Lung (tissue), 12 donors: Measurements from ENCODE around the gene CNTNAP2. TPM values are rescaled to one million over a fixed set of nuclear protein-coding genes. Genes with fewer than 3 reads are reported as not detected.

ENCODE experiments used
- ATAC-seq: fragments of 200-7000 bp; cut with Tn5 transposase; one replicate; pipeline ENCODE4 v1.9.1; 2020; ENCODE audit warnings: moderate number of reproducible peaks; ENCODE audit not compliant: insufficient read depth, low FRiP score
- DNase-seq, 3 donors: peaks; one replicate each; pipeline ENCODE4 v3.0.0-alpha.2; 2013 to 2017
- H3K27ac ChIP-seq, 2 donors: one replicate each; pipeline ENCODE4 v1.5.1; 2013; ENCODE audit warnings: mild to moderate bottlenecking in 2 of 2, moderate library complexity in 2 of 2, control low read depth in 1 of 2, inconsistent platforms in 1 of 2, low read depth in 1 of 2, low read length in 1 of 2
- H3K27me3 ChIP-seq, 3 donors: one replicate each; pipeline ENCODE4 v1.5.1; 2013; ENCODE audit warnings: low read length in 2 of 3; ENCODE audit not compliant: control insufficient read depth in 3 of 3, insufficient read depth in 3 of 3
- H3K36me3 ChIP-seq, 4 donors: one replicate each; pipeline ENCODE4 v1.5.1; 2013; ENCODE audit warnings: low read length in 4 of 4, mild to moderate bottlenecking in 1 of 4, moderate library complexity in 1 of 4; ENCODE audit not compliant: control insufficient read depth in 4 of 4, insufficient read depth in 4 of 4
- H3K4me1 ChIP-seq, 5 donors: one replicate each; pipeline ENCODE4 v1.5.1; 2013; ENCODE audit warnings: low read length in 5 of 5, mild to moderate bottlenecking in 2 of 5, moderate library complexity in 1 of 5; ENCODE audit not compliant: control insufficient read depth in 5 of 5, insufficient read depth in 5 of 5
- H3K4me3 ChIP-seq: one replicate; pipeline ENCODE4 v1.5.1; 2013; ENCODE audit warnings: mild to moderate bottlenecking, control low read depth, moderate library complexity
- H3K9ac ChIP-seq, 2 donors: one replicate each; pipeline ENCODE4 v1.5.1; 2013; ENCODE audit warnings: low read length in 2 of 2, control low read depth in 1 of 2; ENCODE audit not compliant: insufficient read depth in 1 of 2
- H3K9me3 ChIP-seq, 4 donors: one replicate each; pipeline ENCODE4 v1.5.1; 2013; ENCODE audit warnings: low read length in 3 of 4, mild to moderate bottlenecking in 1 of 4, moderate library complexity in 1 of 4; ENCODE audit not compliant: control insufficient read depth in 4 of 4, insufficient read depth in 3 of 4
- WGBS, 2 donors: extraction: QIAGEN DNeasy Blood & Tissue Kit; methylation state at CpG; one replicate each; pipeline ENCODE4 v1.1.7; 2013; 5-methylcytosine and 5-hydroxymethylcytosine counted together
- polyA plus RNA-seq, 2 donors: library from polyadenylated mRNA; stranded (reverse); fragments of 200-250 nt; gene quantifications; one replicate each; pipeline ENCODE4 v1.2.1, GENCODE V29; 2013
- total RNA-seq, 2 donors: library from RNA; depleted of rRNA in 1 of 2; stranded (reverse); fragments of >200 nt in 1 of 2; gene quantifications; one replicate each; pipeline ENCODE4 v1.2.1, GENCODE V29; 2014 to 2021
- TF ChIP-seq, protein P1 (sequence below): IDR thresholded peaks from 2 replicates; pipeline ENCODE4 v1.5.1; 2012; ENCODE audit warnings: mild to moderate bottlenecking; ENCODE audit errors: control extremely low read depth, extremely low read depth
- donor health status: control.
- donor health status: control.
- donor health status: Bipolar disorder and iron deficiency.
- donor health status: healthy.
- donor health status: DM: yes; HTN: yes; CAD: no.

Gene CNTNAP2
- total and polyA plus RNA-seq, 4 donors: 0.18 to 45.3 (median 0.52) TPM

DNA sequence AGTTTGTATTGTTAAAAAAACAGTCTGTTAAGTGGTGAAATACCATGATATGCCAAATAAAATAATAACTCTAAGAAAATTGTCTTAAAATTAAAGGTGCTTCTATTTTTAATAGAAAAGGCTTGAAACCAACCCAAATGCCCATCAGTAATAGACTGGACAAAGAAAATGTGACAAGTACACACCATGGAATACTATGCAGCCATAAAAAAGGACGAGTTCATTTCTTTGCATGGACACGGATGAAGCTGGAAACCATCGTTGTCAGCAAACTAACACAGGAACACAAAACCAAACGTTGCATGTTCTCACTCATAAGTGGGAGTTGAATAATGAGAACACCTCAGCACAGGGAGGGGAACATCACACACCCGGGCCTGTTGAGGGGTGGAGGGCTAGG is 7.1 kb downstream of the CNTNAP2 start:
- no peak overlapping the region for H3K27ac ChIP-seq
- no peaks in the 10 kb centered on the region for H3K9me3 ChIP-seq
- H3K27me3 ChIP-seq: no peaks in the 10 kb centered on the region
- 82 to 88% methylated on average over 5 of the region's 5 CpGs for WGBS, 2 donors
- H3K4me3 ChIP-seq: no peak overlapping the region
- no peak for DNase-seq
- no peak for ATAC-seq
- H3K36me3 ChIP-seq: no peaks in the 10 kb centered on the region
- H3K9ac ChIP-seq: no peak overlapping the region
- TF ChIP-seq, protein P1, sequence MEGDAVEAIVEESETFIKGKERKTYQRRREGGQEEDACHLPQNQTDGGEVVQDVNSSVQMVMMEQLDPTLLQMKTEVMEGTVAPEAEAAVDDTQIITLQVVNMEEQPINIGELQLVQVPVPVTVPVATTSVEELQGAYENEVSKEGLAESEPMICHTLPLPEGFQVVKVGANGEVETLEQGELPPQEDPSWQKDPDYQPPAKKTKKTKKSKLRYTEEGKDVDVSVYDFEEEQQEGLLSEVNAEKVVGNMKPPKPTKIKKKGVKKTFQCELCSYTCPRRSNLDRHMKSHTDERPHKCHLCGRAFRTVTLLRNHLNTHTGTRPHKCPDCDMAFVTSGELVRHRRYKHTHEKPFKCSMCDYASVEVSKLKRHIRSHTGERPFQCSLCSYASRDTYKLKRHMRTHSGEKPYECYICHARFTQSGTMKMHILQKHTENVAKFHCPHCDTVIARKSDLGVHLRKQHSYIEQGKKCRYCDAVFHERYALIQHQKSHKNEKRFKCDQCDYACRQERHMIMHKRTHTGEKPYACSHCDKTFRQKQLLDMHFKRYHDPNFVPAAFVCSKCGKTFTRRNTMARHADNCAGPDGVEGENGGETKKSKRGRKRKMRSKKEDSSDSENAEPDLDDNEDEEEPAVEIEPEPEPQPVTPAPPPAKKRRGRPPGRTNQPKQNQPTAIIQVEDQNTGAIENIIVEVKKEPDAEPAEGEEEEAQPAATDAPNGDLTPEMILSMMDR: no peak
- H3K4me1 ChIP-seq: no peaks in the 10 kb centered on the region

GRCh38 chr7:146126767-146127509 is 10.3 kb downstream of the CNTNAP2 start:
- Histone ChIP-seq H3K36me3 (no peaks in the 10 kb centered on the region), H3K27ac (no peak overlapping the region), H3K9ac (no peak overlapping the region), H3K4me3 (no peak overlapping the region), H3K4me1 (no peaks in the 10 kb centered on the region), H3K9me3 (no peaks in the 10 kb centered on the region), H3K27me3 (no peaks in the 10 kb centered on the region)
- TF ChIP-seq, protein P1: no peak
- DNase-seq (no peak), ATAC-seq (no peak)
- 76 to 85% methylated on average over 8 of the region's 8 CpGs for WGBS, 2 donors

DNA sequence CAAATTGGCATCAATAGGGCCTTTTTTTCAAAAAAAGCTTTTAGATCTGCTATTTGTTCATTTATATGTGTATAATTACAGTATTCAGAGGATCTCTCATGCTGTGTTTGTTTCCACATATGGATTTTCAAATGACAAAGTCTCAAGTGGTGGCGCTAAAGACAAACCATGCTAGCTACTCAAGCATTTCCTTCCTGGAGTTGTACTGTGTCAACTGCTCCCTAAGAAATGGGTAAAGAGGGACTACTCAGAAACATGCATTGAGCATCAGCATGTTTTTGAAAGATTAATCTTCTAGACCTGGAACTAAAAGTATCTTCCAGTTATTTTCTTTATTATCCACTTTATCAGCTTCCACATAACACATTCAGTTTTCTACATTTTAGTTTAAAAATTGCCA is 12.7 kb downstream of the CNTNAP2 start:
- H3K4me1 ChIP-seq: no peaks in the 10 kb centered on the region
- no peak overlapping the region for H3K27ac ChIP-seq
- no peaks in the 10 kb centered on the region for H3K9me3 ChIP-seq
- H3K4me3 ChIP-seq: no peak overlapping the region
- TF ChIP-seq, protein P1: no peak
- H3K9ac ChIP-seq: no peak overlapping the region
- WGBS, 2 donors: 16 to 25% methylated on average over 1 of the region's 1 CpG
- ATAC-seq (no peak), DNase-seq (peak in 2 of 3 donors; percentile 41 to 57)
- no peaks in the 10 kb centered on the region for H3K36me3 ChIP-seq
- no peaks in the 10 kb centered on the region for H3K27me3 ChIP-seq

DNA sequence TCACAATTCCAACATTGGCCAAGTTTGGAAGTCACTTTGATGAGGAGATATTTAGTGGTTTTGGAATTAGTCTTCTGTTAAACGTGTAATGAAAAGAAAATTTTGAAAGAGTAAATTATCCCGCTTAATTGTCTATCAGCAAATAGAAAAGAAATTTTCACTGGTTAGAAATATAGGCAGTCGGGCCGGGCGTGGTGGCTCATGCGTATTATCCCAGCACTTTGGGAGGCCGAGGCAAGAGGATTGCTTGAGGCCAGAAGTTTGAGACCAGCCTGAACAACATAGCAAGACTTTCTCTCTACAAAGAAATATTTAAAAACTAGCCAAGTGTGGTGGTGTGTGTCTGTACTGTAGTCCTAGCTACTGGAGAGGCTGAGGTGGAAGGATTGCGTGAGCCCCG is 13.4 kb downstream of the CNTNAP2 start:
- TF ChIP-seq, protein P1: no peak
- H3K27me3 ChIP-seq: no peaks in the 10 kb centered on the region
- H3K9ac ChIP-seq: no peak overlapping the region
- H3K4me1 ChIP-seq: no peaks in the 10 kb centered on the region
- ATAC-seq: no peak
- no peak overlapping the region for H3K4me3 ChIP-seq
- no peak for DNase-seq
- H3K36me3 ChIP-seq: no peaks in the 10 kb centered on the region
- H3K9me3 ChIP-seq: no peaks in the 10 kb centered on the region
- WGBS, 2 donors: 91 to 96% methylated on average over 9 of the region's 9 CpGs
- H3K27ac ChIP-seq: no peak overlapping the region
